K562 (cell line): ENCODE measurements around the gene GSS. TPM values are rescaled to one million over a fixed set of nuclear protein-coding genes. Genes with fewer than 3 reads are reported as not detected.

Experiments used
- ATAC-seq: fragments of 200-7000 bp; cut with Tn5 transposase; 3 replicates; pipeline ENCODE4 v1.9.1; 2020; ENCODE audit warnings: moderate library complexity
- BruUV-seq: library from RNA; stranded (reverse); fragments of 400-500 nt; replicated peaks from 2 replicates; lab custom pipeline; 2021; lab: Mats Ljungman, UMichigan
- CTCF ChIA-PET: fragments of 300-600 bp; formaldehyde crosslinking; extraction: SDS; loops from one replicate; lab custom pipeline; 2021; ENCODE audit warnings: low intra/inter-chr PET ratio; lab: Yijun Ruan, JAX
- POLR2A ChIA-PET: fragments of 300-600, 350-650 bp; sonication (Branson Sonifier 250); formaldehyde crosslinking; extraction: SDS; loops from one replicate; lab custom pipeline; 2021; ENCODE audit warnings: antibody characterized with exemption, inconsistent platforms; lab: Yijun Ruan, JAX
- DNase-seq, 4 experiments: peaks; one replicate each; pipeline versions ENCODE4 v3.0.0 to v3.0.0-alpha.2; 2011 to 2018; ENCODE audit warnings: low spot score in 3 of 4, mixed read lengths in 3 of 4; ENCODE audit errors: extremely low read depth in 1 of 4
- FAIRE-seq: peaks from 2 replicates; lab custom pipeline; 2011; peaks lifted over from hg19 to GRCh38; lab: Jason Lieb, UNC
- H2AFZ ChIP-seq: 2 replicates; pipeline ENCODE4 v1.6.0; 2011; ENCODE audit warnings: low read depth, low read length, control low read depth, inconsistent platforms
- H3K27ac ChIP-seq: fragments of 200-600 bp; 3 replicates; pipeline ENCODE4 v1.8.0; 2011; ENCODE audit warnings: low read depth, mild to moderate bottlenecking, control low read depth, inconsistent platforms, low read length, moderate library complexity, mixed read lengths; ENCODE audit errors: extremely low read depth
- H3K27me3 ChIP-seq, 2 experiments: fragments of 300-600 bp in 1 of 2; 2 replicates in 1 of 2; 3 replicates in 1 of 2; pipeline versions ENCODE4 v1.6.0 to v1.8.0; 2011; ENCODE audit warnings: inconsistent platforms in 2 of 2, low read length in 2 of 2, mild to moderate bottlenecking in 1 of 2, mixed read lengths in 1 of 2, moderate library complexity in 1 of 2; ENCODE audit not compliant: control insufficient read depth in 2 of 2, insufficient read depth in 2 of 2
- H3K36me3 ChIP-seq: fragments of 300-600 bp; 3 replicates; pipeline ENCODE4 v1.8.0; 2011; ENCODE audit warnings: mild to moderate bottlenecking, low read length, inconsistent platforms; ENCODE audit not compliant: control insufficient read depth, insufficient read depth
- H3K4me1 ChIP-seq, 2 experiments: fragments of 200-600 bp in 1 of 2; replicated peaks in 1 of 2; 2 replicates in 1 of 2; 3 replicates in 1 of 2; pipeline versions ENCODE4 v1.5.1 to v1.8.0; 2011; ENCODE audit warnings: inconsistent platforms in 2 of 2, low read length in 2 of 2, mild to moderate bottlenecking in 1 of 2, mixed read lengths in 1 of 2, moderate library complexity in 1 of 2; ENCODE audit not compliant: control insufficient read depth in 2 of 2, insufficient read depth in 2 of 2
- H3K4me2 ChIP-seq: 2 replicates; pipeline ENCODE4 v1.6.1; 2011; ENCODE audit warnings: low read length, control low read depth, inconsistent platforms, mixed read lengths; ENCODE audit not compliant: insufficient read depth
- H3K4me3 ChIP-seq: fragments of 200-600 bp; sonication (generic), shearing (Covaris generic); 2 replicates; pipeline ENCODE4 v1.5.1; 2016; ENCODE audit warnings: control low read depth, inconsistent platforms
- H3K79me2 ChIP-seq: fragments of 200-600 bp; 3 replicates; pipeline ENCODE4 v1.8.0; 2011; ENCODE audit warnings: low read length, inconsistent platforms; ENCODE audit not compliant: control insufficient read depth, insufficient read depth
- H3K9ac ChIP-seq, 2 experiments: 2 replicates each; pipeline versions ENCODE4 v1.6.0 to v1.6.1; 2011; ENCODE audit warnings: low read depth in 2 of 2, low read length in 2 of 2, control low read depth in 1 of 2, inconsistent platforms in 1 of 2, mild to moderate bottlenecking in 1 of 2, mixed read lengths in 1 of 2; ENCODE audit not compliant: insufficient read depth in 1 of 2
- H3K9me1 ChIP-seq: one replicate; pipeline ENCODE4 v1.6.0; 2011; ENCODE audit warnings: inconsistent platforms, mild to moderate bottlenecking, low read length, moderate library complexity; ENCODE audit not compliant: control insufficient read depth, insufficient read depth
- H3K9me3 ChIP-seq: replicated peaks from 2 replicates; pipeline ENCODE4 v1.5.1; 2011; ENCODE audit warnings: low read depth, low read length, inconsistent platforms; ENCODE audit not compliant: control insufficient read depth, insufficient read depth
- H4K20me1 ChIP-seq: replicated peaks from 2 replicates; pipeline ENCODE4 v1.6.1; 2011; ENCODE audit warnings: low read length, inconsistent platforms, mixed read lengths; ENCODE audit not compliant: control insufficient read depth, insufficient read depth
- MCM5 ChIP-seq: fragments of 450-650 bp; IDR thresholded peaks from 2 replicates; pipeline ENCODE4 v1.6.1; 2016; ENCODE audit warnings: low read depth
- NFXL1 ChIP-seq: fragments of 450-650 bp; formaldehyde crosslinking; IDR thresholded peaks from 2 replicates; pipeline ENCODE4 v1.4.0; 2021; ENCODE audit warnings: mild to moderate bottlenecking
- RAD21 ChIP-seq, 2 experiments: fragments of 250-450 bp in 1 of 2; fragments of 450-650 bp in 1 of 2; sonication (Bioruptor Pico) in 1 of 2; formaldehyde crosslinking in 1 of 2; IDR thresholded peaks in 1 of 2; conservative IDR thresholded peaks in 1 of 2; 2 replicates each; pipeline versions ENCODE4 v1.4.0 to v1.8.0; 2020 to 2022; ENCODE audit warnings: mild to moderate bottlenecking in 2 of 2, moderate library complexity in 1 of 2
- SMAD1 ChIP-seq: fragments of 150-350 bp; IDR thresholded peaks from 2 replicates; pipeline ENCODE4 v1.6.1; 2014; ENCODE audit warnings: low read length, low read depth; ENCODE audit not compliant: partially characterized antibody
- ZNF232 ChIP-seq: sonication (generic); formaldehyde crosslinking; IDR thresholded peaks from 2 replicates; pipeline ENCODE4 v1.8.0; 2022; ENCODE audit warnings: mild to moderate bottlenecking, missing genetic modification reagents
- ZNF586 ChIP-seq: fragments of 450-650 bp; formaldehyde crosslinking; conservative IDR thresholded peaks from 2 replicates; pipeline ENCODE4 v1.4.0; 2020; ENCODE audit warnings: mild to moderate bottlenecking, moderate library complexity
- WGBS: fragments of 100-300 bp; shearing (Covaris generic); methylation state at CpG from one replicate; pipeline ENCODE4 v1.1.6; 2016; ENCODE audit warnings: low coverage, mixed read lengths; ENCODE audit not compliant: insufficient coverage; ENCODE audit errors: missing lambda C conversion rate; 5-methylcytosine and 5-hydroxymethylcytosine counted together
- in situ Hi-C: fragments of 300-500 bp; cut with MboI; formaldehyde crosslinking; loops from 4 replicates; pipeline ENCODE4 v1.15.0; 2018; ENCODE audit warnings: inconsistent platforms, mixed read lengths
- intact Hi-C: fragments of 100-400 bp; cut with micrococcal nuclease; formaldehyde crosslinking; loops from 2 replicates; pipeline ENCODE4 v1.14.2; 2022
- polyA plus RNA-seq, 8 experiments: library from polyadenylated mRNA; depleted of rRNA in 4 of 8; stranded (reverse) in 5 of 8; unstranded in 3 of 8; fragments of >200 nt; fragmentation: Nextera tagmentation in 2 of 8; fragmentation: Illumina TruSeq in 1 of 8; extraction: Ambion mirVana in 2 of 8; extraction: Trizol in 1 of 8; gene quantifications; 2 replicates each; pipeline versions ENCODE4 v1.2.1 to v1.2.3, GENCODE V29; 2011 to 2014; ENCODE audit warnings: inconsistent platforms in 1 of 8, missing spikeins in 1 of 8
- total RNA-seq, 7 experiments: library from RNA; depleted of rRNA in 6 of 7; stranded (reverse); fragments of >200 nt in 6 of 7; fragmentation: Illumina TruSeq in 2 of 7; extraction: Trizol in 2 of 7; gene quantifications; 2 replicates each; pipeline versions ENCODE4 v1.2.1 to v1.2.3, GENCODE V29; 2011 to 2021; ENCODE audit warnings: low replicate concordance in 1 of 7
- TF ChIP-seq, protein P1 (sequence below), 2 experiments: fragments of 150-350 bp in 1 of 2; IDR thresholded peaks; 2 replicates each; pipeline ENCODE4 v1.6.1; 2012 to 2016; ENCODE audit warnings: low read depth in 2 of 2, low read length in 2 of 2, mild to moderate bottlenecking in 1 of 2, moderate library complexity in 1 of 2

The GSS gene
- total and polyA plus RNA-seq, 9 of the 15 experiments (the other 6 are each of a cell fraction or from before 2014, with no cell fraction given): 18.4 to 165 (median 89.4) TPM

GRCh38 chr20:35002426-35003210, 47.0 kb upstream of the GSS start:
- Histone ChIP-seq H3K27ac (no peak overlapping the region), H3K9ac (no peak overlapping the region), H2AFZ (no peak overlapping the region), H3K9me3 (no peaks in the 10 kb centered on the region), H3K36me3 (peaks cover 98% of the 10 kb centered on the region; the same call in 2 of the 3 replicates), H3K9me1 (no peaks in the 10 kb centered on the region), H3K27me3 (no peaks in the 10 kb centered on the region), H3K4me2 (no peak overlapping the region), H4K20me1 (no peaks in the 10 kb centered on the region), H3K79me2 (no peaks in the 10 kb centered on the region), H3K4me1 (peaks cover 0 to 19% of the 10 kb centered on the region in 2 experiments; a peak in 2 of 5 replicates), H3K4me3 (no peak overlapping the region)
- intact Hi-C loops (no loop called here), in situ Hi-C loops (no loop called here)
- no peak for ATAC-seq
- TF ChIP-seq NFXL1 (CRISPR knock-in tag): no peak
- DNase-seq: no peak
- POLR2A ChIA-PET: interaction anchor here (0.6 to 1.6 kb wide), 3 partner anchors 23 to 133 kb away, joined by 3 to 4 read pairs (median 3); no protein-coding TSS in a partner anchor
- WGBS: 85% methylated on average over 10 of the region's 10 CpGs
- BruUV-seq: TSS peak; percentile 32
- CTCF ChIA-PET: no interaction called here
- FAIRE-seq: no peak

- POLR2A ChIA-PET: interaction anchor here (0.6 to 2.2 kb wide), 7 partner anchors 8 to 134 kb away, joined by 3 to 17 read pairs (median 4); no protein-coding TSS in a partner anchor
- Histone ChIP-seq H3K27me3 (no peaks in the 10 kb centered on the region), H2AFZ (no peak overlapping the region), H3K9ac (no peak overlapping the region), H3K79me2 (no peaks in the 10 kb centered on the region), H3K9me3 (no peaks in the 10 kb centered on the region), H3K27ac (no peak overlapping the region), H3K4me2 (no peak overlapping the region), H3K36me3 (peaks cover 90% of the 10 kb centered on the region; the same call in 2 of the 3 replicates), H4K20me1 (no peaks in the 10 kb centered on the region), H3K4me1 (peaks cover 0 to 19% of the 10 kb centered on the region in 2 experiments; a peak in 2 of 5 replicates), H3K9me1 (no peaks in the 10 kb centered on the region), H3K4me3 (no peak overlapping the region)
- 91% methylated on average over 15 of the region's 15 CpGs for WGBS
- DNase-seq (no peak), ATAC-seq (peak; percentile 40; the same call in 1 of the 3 replicates), FAIRE-seq (no peak)
- in situ Hi-C loops (no loop called here), intact Hi-C loops (no loop called here)
- CTCF ChIA-PET: interaction anchor here (0.9 kb wide), 1 partner anchor 129 kb away, joined by 4 read pairs; the partner anchor contains the start of gene GGT7
- no TSS peak for BruUV-seq
- TF ChIP-seq MCM5: no peak
- TF ChIP-seq RAD21 (CRISPR knock-in tag; conservative IDR thresholded peaks at IDR 0.05 in 1 of 2, IDR thresholded peaks at IDR 0.05 in 1 of 2): peak in 1 of 2 experiments; percentile 33; a peak in 2 of 4 replicates
- TF ChIP-seq, protein P1, sequence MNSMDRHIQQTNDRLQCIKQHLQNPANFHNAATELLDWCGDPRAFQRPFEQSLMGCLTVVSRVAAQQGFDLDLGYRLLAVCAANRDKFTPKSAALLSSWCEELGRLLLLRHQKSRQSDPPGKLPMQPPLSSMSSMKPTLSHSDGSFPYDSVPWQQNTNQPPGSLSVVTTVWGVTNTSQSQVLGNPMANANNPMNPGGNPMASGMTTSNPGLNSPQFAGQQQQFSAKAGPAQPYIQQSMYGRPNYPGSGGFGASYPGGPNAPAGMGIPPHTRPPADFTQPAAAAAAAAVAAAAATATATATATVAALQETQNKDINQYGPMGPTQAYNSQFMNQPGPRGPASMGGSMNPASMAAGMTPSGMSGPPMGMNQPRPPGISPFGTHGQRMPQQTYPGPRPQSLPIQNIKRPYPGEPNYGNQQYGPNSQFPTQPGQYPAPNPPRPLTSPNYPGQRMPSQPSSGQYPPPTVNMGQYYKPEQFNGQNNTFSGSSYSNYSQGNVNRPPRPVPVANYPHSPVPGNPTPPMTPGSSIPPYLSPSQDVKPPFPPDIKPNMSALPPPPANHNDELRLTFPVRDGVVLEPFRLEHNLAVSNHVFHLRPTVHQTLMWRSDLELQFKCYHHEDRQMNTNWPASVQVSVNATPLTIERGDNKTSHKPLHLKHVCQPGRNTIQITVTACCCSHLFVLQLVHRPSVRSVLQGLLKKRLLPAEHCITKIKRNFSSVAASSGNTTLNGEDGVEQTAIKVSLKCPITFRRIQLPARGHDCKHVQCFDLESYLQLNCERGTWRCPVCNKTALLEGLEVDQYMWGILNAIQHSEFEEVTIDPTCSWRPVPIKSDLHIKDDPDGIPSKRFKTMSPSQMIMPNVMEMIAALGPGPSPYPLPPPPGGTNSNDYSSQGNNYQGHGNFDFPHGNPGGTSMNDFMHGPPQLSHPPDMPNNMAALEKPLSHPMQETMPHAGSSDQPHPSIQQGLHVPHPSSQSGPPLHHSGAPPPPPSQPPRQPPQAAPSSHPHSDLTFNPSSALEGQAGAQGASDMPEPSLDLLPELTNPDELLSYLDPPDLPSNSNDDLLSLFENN (IDR thresholded peaks at IDR 0.05; ENCODE audit: low read depth in 2 of 2, low read length in 2 of 2): no peak
- no peak for TF ChIP-seq ZNF586 (CRISPR knock-in tag)
- TF ChIP-seq ZNF232: no peak
- TF ChIP-seq SMAD1: no peak
Measured at GRCh38 chr20:35001596-35002362, 46.2 kb upstream of the GSS start.
